Ishikawa (cell line): ENCODE data around the gene RASA3.

Experiments
- CEBPB ChIP-seq: IDR thresholded peaks from 2 replicates; pipeline ENCODE4 v1.6.1; 2012
- CREB1 ChIP-seq: IDR thresholded peaks from 2 replicates; pipeline ENCODE4 v1.6.1; 2012; ENCODE audit warnings: low read depth
- EGR1 ChIP-seq: IDR thresholded peaks from 2 replicates; pipeline ENCODE4 v1.6.1; 2012
- EP300 ChIP-seq: IDR thresholded peaks from 2 replicates; pipeline ENCODE4 v1.6.1; 2012; ENCODE audit warnings: borderline replicate concordance
- FOXM1 ChIP-seq: IDR thresholded peaks from 2 replicates; pipeline ENCODE4 v1.6.1; 2012; ENCODE audit warnings: low read depth, borderline replicate concordance
- NFIC ChIP-seq: IDR thresholded peaks from 2 replicates; pipeline ENCODE4 v1.6.1; 2012
- RAD21 ChIP-seq: IDR thresholded peaks from 2 replicates; pipeline ENCODE4 v1.6.1; 2012; ENCODE audit warnings: low read depth
- REST ChIP-seq: IDR thresholded peaks from 2 replicates; pipeline ENCODE4 v1.6.1; 2012; ENCODE audit warnings: low read depth, mild to moderate bottlenecking
- TAF1 ChIP-seq: IDR thresholded peaks from 2 replicates; pipeline ENCODE4 v1.6.1; 2012; ENCODE audit warnings: low read depth, mild to moderate bottlenecking
- TCF12 ChIP-seq: IDR thresholded peaks from 2 replicates; pipeline ENCODE4 v1.6.1; 2012; ENCODE audit warnings: low read depth
- TEAD4 ChIP-seq: IDR thresholded peaks from 2 replicates; pipeline ENCODE4 v1.6.1; 2012
- USF1 ChIP-seq: IDR thresholded peaks from 2 replicates; pipeline ENCODE4 v1.6.1; 2012
- YY1 ChIP-seq: IDR thresholded peaks from 2 replicates; pipeline ENCODE4 v1.6.1; 2012; ENCODE audit warnings: low read depth
- ZBTB7A ChIP-seq: IDR thresholded peaks from 2 replicates; pipeline ENCODE4 v1.6.1; 2012; ENCODE audit warnings: low read depth
- TF ChIP-seq, protein P1 (sequence below): IDR thresholded peaks from 2 replicates; pipeline ENCODE4 v1.6.1; 2012

The RASA3 gene

DNA sequence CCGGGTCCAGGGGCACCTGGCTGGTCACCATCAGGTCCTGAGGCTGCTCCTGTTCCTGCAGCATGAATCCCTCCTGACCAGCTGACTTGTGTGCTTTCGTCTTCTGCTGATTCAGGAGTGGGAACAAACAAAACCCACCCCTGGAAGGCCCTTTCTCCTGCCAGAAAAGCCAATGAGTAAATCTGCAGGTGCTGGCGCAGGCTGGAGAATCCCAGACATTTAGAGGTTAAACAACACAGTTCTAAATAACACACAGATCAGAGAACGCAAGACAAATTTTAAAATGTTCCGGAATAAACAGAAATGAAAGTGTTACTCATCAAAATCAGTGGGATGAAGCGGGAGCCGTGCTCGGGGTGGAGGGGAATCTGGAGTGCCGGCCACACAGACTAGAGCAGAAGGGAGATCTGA is 97.9 kb downstream of the RASA3 start:
- TF ChIP-seq CEBPB (no peak), RAD21 (no peak), TAF1 (no peak), NFIC (no peak), REST (no peak), FOXM1 (no peak), EP300 (no peak), CREB1 (no peak)

- TF ChIP-seq EP300 (no peak), EGR1 (no peak), ZBTB7A (no peak), CEBPB (no peak), TEAD4 (no peak)
These were observed 98.7 kb downstream of the RASA3 start for GRCh38 chr13:114033541-114034315.

GRCh38 chr13:114032126-114032799 is 100.2 kb downstream of the RASA3 start:
- TF ChIP-seq EGR1 (no peak), NFIC (peak; percentile 30; the same call in 1 of the 2 replicates)

DNA sequence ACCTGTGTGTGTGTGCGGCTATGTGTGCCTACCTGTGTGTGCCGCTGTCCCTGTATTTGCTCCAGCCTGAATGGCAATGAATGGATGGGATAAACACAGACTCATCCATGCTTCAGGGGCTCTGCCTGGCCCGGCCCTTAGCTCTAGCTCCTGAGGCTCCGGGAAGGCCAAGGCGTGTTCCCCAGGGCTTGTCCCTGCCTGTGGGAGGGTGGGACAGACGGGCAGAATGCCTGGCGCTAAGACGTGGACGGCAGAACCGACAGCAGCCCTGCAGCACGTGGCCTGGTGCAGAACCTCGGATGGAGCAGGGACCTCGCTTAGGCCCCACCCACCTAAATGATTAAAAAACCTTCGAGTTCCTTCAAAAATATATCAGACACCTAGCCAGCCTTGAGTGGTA is 100.8 kb downstream of the RASA3 start:
- TF ChIP-seq CEBPB = no peak

DNA sequence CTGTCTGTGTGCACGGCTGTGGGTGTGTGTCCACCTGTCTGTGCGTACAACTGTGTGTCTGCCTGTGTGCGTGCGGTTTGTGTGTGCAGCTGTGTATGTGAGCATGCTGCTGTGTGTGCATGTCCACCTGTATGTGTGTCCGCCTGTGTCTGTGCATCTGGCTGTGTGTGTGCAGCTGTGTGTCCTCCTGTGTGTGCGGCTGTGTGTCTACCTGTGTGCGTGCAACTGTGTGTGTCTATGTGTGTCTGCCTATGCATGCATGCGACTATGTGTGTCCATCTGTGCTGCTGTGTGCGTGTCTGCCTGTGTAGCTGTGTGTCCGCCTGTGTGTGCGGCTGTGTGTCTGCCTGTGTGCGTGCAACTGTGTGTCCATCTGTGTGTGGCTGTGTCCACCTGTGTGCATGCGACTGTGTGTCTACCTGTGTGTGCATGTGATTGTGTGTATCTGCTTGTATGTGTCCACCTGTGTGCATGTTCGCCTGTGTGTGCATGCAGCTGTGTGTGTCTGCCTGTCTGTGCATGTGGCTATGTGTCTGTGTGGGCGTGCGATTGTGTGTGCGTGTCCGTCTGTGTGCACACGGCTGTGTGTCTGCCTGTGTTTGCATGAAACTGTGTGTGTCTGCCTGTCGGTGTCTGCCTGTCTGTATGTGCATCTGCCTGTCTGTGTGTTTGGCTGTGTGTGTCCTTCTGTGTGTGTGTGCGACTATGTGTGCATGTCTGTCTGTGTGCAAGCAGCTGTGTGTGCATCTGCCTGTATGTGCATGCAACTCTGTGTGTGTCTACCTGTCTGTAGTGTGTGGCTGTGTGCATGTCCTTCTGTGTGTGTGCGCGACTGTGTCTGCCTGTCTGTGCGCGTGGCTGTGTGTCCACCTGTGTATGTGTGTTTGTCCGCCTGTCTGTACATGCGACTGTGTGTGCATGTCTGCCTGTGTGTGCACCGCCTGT is 101.5 kb downstream of the RASA3 start:
- TF ChIP-seq YY1 (no peak), TCF12 (no peak)

- no peak for TF ChIP-seq TEAD4
- TF ChIP-seq, protein P1, sequence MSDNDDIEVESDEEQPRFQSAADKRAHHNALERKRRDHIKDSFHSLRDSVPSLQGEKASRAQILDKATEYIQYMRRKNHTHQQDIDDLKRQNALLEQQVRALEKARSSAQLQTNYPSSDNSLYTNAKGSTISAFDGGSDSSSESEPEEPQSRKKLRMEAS = no peak
- no peak for TF ChIP-seq REST
- TF ChIP-seq CEBPB = no peak
- TF ChIP-seq EP300 = no peak
- TF ChIP-seq TAF1 = no peak
These were observed 102.4 kb downstream of the RASA3 start for GRCh38 chr13:114029866-114030625.

GRCh38 chr13:114027826-114028225 is 104.6 kb downstream of the RASA3 start:
- TF ChIP-seq TAF1 (no peak), YY1 (no peak), USF1 (no peak), FOXM1 (no peak), TCF12 (no peak), TEAD4 (no peak), CEBPB (no peak), RAD21 (no peak), NFIC (no peak), ZBTB7A (no peak), REST (no peak), EGR1 (no peak), CREB1 (no peak), EP300 (no peak)
- TF ChIP-seq, protein P1 = no peak
